Measurements from ENCODE around the gene HDAC9.

HDAC9 gene

DNA sequence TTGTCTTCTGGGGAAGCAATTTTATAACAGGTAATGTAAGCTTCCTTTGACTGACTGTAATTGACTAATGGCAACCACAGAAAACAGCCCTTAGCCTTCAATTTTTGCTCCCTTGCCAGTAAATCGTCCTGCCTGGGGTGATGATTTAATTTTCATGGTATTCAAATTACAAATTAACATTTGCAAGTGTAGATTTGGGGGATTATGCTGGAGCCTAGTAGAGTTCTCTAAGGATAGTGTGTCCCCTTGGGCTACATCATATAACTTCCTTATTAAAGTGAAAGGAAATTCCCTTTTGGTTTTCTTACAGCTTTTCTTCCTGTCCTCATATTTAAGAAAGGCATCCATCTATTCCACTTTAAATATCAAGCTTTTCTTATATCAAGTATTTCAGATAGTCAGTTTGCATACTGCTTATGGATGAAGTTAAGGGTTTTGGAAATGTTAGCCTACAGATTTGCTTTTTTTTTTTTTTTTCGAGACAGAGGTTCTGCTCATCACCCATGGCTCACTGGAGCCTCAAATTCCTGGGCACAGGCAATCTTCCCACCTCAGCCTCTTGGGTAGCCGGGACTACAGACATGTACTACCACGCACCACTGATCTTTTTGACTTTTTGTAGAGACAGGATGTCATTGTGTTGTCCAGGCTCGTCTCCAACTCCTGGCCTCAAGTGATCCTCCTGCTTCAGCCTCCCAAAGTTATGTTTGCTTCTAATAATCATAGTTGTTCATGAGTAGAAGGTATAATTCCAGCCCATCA lies 35.9 kb upstream of the HDAC9 start:
- no peak overlapping the region for H3K4me3 ChIP-seq (ENCODE audit: low read length)
- H3K4me1 ChIP-seq (ENCODE audit: control insufficient read depth, low read length): no peaks in the 10 kb centered on the region; the same call in 1 of the 2 replicates
- no peak overlapping the region for H3K4me2 ChIP-seq (ENCODE audit: low read length)
- H3K9me3 ChIP-seq (ENCODE audit: control insufficient read depth, insufficient read depth, low read length): no peaks in the 10 kb centered on the region
- no peaks in the 10 kb centered on the region for H3K27me3 ChIP-seq (ENCODE audit: control insufficient read depth, low read length)
- no peak for TF ChIP-seq EZH2phosphoT487 (IDR thresholded peaks at IDR 0.05; ENCODE audit: borderline replicate concordance, low read length)
- TF ChIP-seq, protein P1, sequence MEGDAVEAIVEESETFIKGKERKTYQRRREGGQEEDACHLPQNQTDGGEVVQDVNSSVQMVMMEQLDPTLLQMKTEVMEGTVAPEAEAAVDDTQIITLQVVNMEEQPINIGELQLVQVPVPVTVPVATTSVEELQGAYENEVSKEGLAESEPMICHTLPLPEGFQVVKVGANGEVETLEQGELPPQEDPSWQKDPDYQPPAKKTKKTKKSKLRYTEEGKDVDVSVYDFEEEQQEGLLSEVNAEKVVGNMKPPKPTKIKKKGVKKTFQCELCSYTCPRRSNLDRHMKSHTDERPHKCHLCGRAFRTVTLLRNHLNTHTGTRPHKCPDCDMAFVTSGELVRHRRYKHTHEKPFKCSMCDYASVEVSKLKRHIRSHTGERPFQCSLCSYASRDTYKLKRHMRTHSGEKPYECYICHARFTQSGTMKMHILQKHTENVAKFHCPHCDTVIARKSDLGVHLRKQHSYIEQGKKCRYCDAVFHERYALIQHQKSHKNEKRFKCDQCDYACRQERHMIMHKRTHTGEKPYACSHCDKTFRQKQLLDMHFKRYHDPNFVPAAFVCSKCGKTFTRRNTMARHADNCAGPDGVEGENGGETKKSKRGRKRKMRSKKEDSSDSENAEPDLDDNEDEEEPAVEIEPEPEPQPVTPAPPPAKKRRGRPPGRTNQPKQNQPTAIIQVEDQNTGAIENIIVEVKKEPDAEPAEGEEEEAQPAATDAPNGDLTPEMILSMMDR (IDR thresholded peaks at IDR 0.05; ENCODE audit: low read depth, low read length, poor library complexity, severe bottlenecking): no peak
- H3K79me2 ChIP-seq (ENCODE audit: control insufficient read depth, low read length): no peaks in the 10 kb centered on the region
- no peaks in the 10 kb centered on the region for H3K9me2 ChIP-seq (replicated peaks; ENCODE audit: control insufficient read depth, low read length)
- H3K36me3 ChIP-seq (ENCODE audit: control insufficient read depth, low read length): no peaks in the 10 kb centered on the region
- no peaks in the 10 kb centered on the region for H4K20me1 ChIP-seq (ENCODE audit: control insufficient read depth, insufficient read depth, low read depth, low read length)
- peaks cover 3% of the 10 kb centered on the region; the same call in 1 of the 2 replicates for H3F3A ChIP-seq (ENCODE audit: control insufficient read depth, insufficient read depth)
- no peak overlapping the region for H3K27ac ChIP-seq (ENCODE audit: low read depth, low read length)

DNA sequence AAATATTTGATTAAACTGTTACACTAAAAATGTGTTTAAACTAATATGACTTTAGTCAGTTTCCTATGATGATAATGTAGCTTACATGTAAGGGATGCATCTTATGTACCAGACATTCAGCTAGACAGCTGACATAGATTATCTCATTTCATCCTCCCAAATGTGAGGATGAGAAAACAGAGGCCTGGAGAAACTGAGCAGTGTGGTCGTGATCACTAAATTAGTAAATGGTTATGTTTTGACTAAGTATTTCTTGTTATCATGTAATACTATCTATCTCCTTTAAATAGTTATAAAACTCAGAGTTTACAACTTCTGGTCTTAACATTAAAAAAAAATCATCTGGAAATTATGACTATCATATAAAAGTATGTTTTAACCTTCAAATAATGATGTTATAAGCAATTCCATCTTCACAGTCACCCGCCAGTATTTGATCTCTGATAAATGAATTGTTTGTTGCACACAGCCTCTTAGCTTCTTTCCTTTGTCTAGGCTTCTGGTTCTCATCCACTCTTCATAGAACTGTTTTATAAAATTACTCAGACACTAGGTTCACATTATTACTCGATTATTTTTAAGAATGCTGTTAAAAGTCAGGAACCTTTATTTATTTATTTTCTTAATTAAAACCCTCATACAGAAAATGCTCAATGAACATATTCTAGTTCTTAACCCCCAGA lies 33.6 kb upstream of the HDAC9 start:
- TF ChIP-seq EZH2phosphoT487 (IDR thresholded peaks at IDR 0.05; ENCODE audit: borderline replicate concordance, low read length): no peak
- TF ChIP-seq, protein P1 (IDR thresholded peaks at IDR 0.05; ENCODE audit: low read depth, low read length, poor library complexity, severe bottlenecking): no peak

DNA sequence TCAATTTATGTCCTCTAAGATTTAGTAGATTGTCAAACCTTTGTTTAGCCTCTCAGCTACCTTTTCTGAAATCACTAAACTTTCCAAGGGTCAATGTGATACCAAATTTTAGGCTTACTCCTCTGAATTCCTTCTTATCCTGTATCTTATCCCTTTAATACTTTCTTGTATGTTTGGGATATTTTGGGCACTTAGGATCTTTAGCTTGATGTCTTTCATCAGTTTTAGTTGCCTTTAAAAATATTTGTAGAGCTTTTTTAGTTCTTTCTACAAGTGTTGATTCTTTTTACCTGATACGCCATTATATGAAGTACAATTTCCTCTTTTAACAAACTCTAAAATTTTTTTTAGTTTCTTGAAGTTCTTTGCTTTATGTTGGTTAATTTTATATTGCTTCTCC lies 30.7 kb upstream of the HDAC9 start:
- Histone ChIP-seq H3K4me2 (ENCODE audit: low read length) (no peak overlapping the region), H3K4me1 (ENCODE audit: control insufficient read depth, low read length) (no peaks in the 10 kb centered on the region), H3K9me3 (ENCODE audit: control insufficient read depth, insufficient read depth, low read length) (no peaks in the 10 kb centered on the region), H3K79me2 (ENCODE audit: control insufficient read depth, low read length) (no peaks in the 10 kb centered on the region), H3F3A (ENCODE audit: control insufficient read depth, insufficient read depth) (peaks cover 3% of the 10 kb centered on the region; the same call in 1 of the 2 replicates), H3K27ac (ENCODE audit: low read depth, low read length) (no peak overlapping the region), H3K9me2 (replicated peaks; ENCODE audit: control insufficient read depth, low read length) (no peaks in the 10 kb centered on the region), H3K4me3 (ENCODE audit: low read length) (no peak overlapping the region), H3K27me3 (ENCODE audit: control insufficient read depth, low read length) (no peaks in the 10 kb centered on the region), H3K36me3 (ENCODE audit: control insufficient read depth, low read length) (no peaks in the 10 kb centered on the region), H4K20me1 (ENCODE audit: control insufficient read depth, insufficient read depth, low read depth, low read length) (no peaks in the 10 kb centered on the region)
- no peak for TF ChIP-seq EZH2phosphoT487 (IDR thresholded peaks at IDR 0.05; ENCODE audit: borderline replicate concordance, low read length)
- TF ChIP-seq, protein P1 (IDR thresholded peaks at IDR 0.05; ENCODE audit: low read depth, low read length, poor library complexity, severe bottlenecking): no peak

More for the DNA sequence above, 33.6 kb upstream of the HDAC9 start:
- Histone ChIP-seq H3K27ac (ENCODE audit: low read depth, low read length) (no peak overlapping the region), H3K27me3 (ENCODE audit: control insufficient read depth, low read length) (no peaks in the 10 kb centered on the region), H3K4me2 (ENCODE audit: low read length) (no peak overlapping the region), H3K9me3 (ENCODE audit: control insufficient read depth, insufficient read depth, low read length) (no peaks in the 10 kb centered on the region), H3K4me3 (ENCODE audit: low read length) (no peak overlapping the region), H4K20me1 (ENCODE audit: control insufficient read depth, insufficient read depth, low read depth, low read length) (no peaks in the 10 kb centered on the region), H3K9me2 (replicated peaks; ENCODE audit: control insufficient read depth, low read length) (no peaks in the 10 kb centered on the region), H3F3A (ENCODE audit: control insufficient read depth, insufficient read depth) (peaks cover 3% of the 10 kb centered on the region; the same call in 1 of the 2 replicates), H3K4me1 (ENCODE audit: control insufficient read depth, low read length) (no peaks in the 10 kb centered on the region; the same call in 1 of the 2 replicates), H3K79me2 (ENCODE audit: control insufficient read depth, low read length) (no peaks in the 10 kb centered on the region), H3K36me3 (ENCODE audit: control insufficient read depth, low read length) (no peaks in the 10 kb centered on the region)

Data from DOHH2 (cell line).